Mesodermal cell (in vitro differentiated cells): ENCODE results near the gene PRMT2.
A peak's percentile ranks its signal among the peaks of the same experiment; 100 is the strongest.

Source experiments
- H3K27ac ChIP-seq: 2 replicates; pipeline ENCODE4 v1.7.0; 2013; ENCODE audit warnings: mild to moderate bottlenecking, low read depth, low read length, moderate library complexity; ENCODE audit not compliant: severe bottlenecking
- H3K36me3 ChIP-seq: 2 replicates; pipeline ENCODE4 v1.7.1; 2013; ENCODE audit warnings: mild to moderate bottlenecking, low read length, moderate library complexity; ENCODE audit not compliant: control insufficient read depth, insufficient read depth
- H3K4me1 ChIP-seq: one replicate; pipeline ENCODE4 v1.7.1; 2013; ENCODE audit warnings: mild to moderate bottlenecking, low read length; ENCODE audit not compliant: insufficient read depth, control insufficient read depth, poor library complexity, severe bottlenecking
- H3K4me3 ChIP-seq: 2 replicates; pipeline ENCODE4 v1.7.0; 2013; ENCODE audit warnings: low read length, control low read depth, mild to moderate bottlenecking; ENCODE audit not compliant: insufficient read depth, poor library complexity, severe bottlenecking; ENCODE audit errors: extremely low read depth
- H3K9me3 ChIP-seq: 2 replicates; pipeline ENCODE4 v1.7.1; 2013; ENCODE audit warnings: mild to moderate bottlenecking, low read length, moderate library complexity; ENCODE audit not compliant: control insufficient read depth
- WGBS, 2 experiments: methylation state at CpG; one replicate each; pipeline ENCODE4 v1.1.5; 2013; ENCODE audit warnings: missing lambda C conversion rate in 2 of 2; ENCODE audit not compliant: insufficient coverage in 2 of 2; 5-methylcytosine and 5-hydroxymethylcytosine counted together

The PRMT2 gene

DNA sequence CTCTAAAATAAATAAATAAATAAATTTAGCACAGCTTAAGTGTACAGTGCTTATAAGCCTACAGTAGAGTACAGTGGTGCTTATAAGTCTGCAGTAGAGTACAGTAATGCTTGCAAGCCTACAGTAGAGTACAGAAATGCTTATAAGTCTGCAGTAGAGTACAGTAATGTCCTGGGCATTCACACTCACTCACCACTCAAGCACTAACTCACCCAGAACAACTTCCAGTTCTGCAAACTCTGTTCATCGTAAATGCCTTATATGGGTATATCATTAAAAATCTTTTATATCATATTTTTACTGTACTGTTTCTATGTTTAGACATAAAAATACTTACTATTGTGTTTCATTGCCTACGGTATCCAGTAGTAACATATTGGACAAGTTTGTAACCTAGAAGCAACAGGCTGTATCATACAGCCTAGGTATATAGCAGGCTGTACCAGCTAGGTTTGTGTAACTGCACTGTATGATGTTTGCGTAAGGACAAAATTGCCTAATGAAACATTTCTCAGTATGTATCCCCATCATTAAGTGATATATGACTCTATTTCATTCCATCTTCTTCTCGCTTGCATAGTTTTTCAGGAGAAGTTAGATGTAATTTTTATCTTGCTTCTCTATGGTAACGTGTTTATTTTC, 16.6 kb upstream of the PRMT2 start:
- Histone ChIP-seq H3K9me3 (peaks cover 10% of the 10 kb centered on the region), H3K27ac (no peak overlapping the region)
- 94% methylated on average over 2 of the region's 5 CpGs; no CpG with 5 or more reads in 1 of the 2 experiments for WGBS, 2 experiments

DNA sequence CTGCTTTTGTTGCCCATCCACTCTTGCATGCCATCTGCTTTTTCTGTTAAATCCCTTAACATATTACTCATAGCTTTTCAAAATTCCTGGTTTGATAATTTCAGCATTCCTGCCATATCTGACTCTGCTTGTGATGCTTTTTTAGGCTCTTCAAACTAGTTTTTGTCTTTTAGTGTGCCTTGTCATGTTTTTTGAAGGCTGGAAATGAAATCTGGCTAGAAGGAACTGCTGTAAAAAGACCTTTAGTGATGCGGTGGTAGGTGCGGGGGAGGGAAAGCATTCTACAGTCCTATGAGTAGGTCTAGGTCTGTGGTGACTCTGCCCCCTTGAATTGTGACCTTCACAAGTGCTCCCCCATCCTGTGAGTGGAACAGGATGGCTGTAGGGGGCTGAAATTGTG, 15.6 kb upstream of the PRMT2 start:
- Histone ChIP-seq H3K4me1 (peaks cover 19% of the 10 kb centered on the region), H3K36me3 (no peaks in the 10 kb centered on the region), H3K4me3 (no peak overlapping the region), H3K9me3 (peaks cover 10% of the 10 kb centered on the region), H3K27ac (no peak overlapping the region)
- 82 to 88% methylated on average over 2 of the region's 2 CpGs for WGBS, 2 experiments

More for the DNA sequence above, 16.6 kb upstream of the PRMT2 start:
- peaks cover 19% of the 10 kb centered on the region for H3K4me1 ChIP-seq
- no peak overlapping the region for H3K4me3 ChIP-seq
- no peaks in the 10 kb centered on the region for H3K36me3 ChIP-seq

DNA sequence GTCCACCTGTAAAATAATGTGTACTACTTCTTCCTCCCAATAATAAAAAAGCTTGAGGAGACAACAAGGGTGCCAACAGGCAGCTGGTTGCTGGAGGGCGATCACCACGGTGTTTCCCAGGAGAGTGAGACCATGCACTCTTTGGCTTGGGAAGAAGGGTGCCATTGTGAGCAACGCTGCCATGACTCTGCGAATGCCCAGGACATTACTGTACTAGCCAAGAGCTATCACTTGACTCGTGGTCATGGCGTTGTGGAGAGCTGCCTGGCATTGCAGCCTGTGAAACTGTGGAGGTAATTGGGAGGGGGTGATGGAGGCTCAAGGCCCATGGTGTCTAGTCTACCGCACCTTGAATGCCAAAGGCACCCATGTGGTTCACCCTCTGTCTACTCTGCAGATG, 14.6 kb upstream of the PRMT2 start:
- H3K4me3 ChIP-seq = no peak overlapping the region
- H3K36me3 ChIP-seq = no peaks in the 10 kb centered on the region
- peaks cover 19% of the 10 kb centered on the region for H3K9me3 ChIP-seq
- 97 to 98% methylated on average over 7 of the region's 7 CpGs for WGBS, 2 experiments
- H3K27ac ChIP-seq = peak overlapping the region; percentile 96
- H3K4me1 ChIP-seq = peaks cover 19% of the 10 kb centered on the region

DNA sequence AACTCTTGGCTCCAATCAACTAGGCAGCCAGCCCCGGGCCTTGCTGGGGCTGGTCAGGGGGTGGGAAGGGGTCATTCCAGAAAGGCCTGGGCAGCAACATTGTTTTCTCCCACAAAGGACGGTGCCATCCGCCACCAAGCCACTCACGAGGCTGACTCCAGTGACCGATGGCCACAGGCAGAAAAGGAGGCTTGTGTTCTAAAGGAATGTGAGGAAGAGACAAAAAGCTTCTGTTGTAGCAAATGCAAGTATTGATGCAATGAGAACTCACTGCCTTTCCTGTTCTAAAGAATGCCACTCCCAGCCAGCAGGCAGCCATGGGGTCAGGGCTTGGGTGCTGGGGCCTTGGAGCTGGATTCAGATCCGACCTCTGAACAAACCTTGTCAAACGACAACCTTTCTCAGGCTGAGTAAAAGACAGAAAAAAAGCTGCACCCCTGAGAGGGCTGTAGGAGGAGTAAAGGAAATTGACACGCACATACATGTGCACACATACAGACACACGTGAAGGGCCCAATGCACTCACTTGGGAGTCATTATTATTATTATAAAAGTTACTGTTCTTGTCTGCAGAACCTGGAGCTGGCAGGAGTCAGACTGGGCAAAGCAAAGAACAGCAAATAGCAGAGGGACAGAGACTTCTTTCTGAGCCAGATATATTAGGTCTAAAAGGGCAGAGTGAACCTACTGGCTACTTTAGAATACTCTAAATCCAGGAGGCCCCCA, 13.9 kb upstream of the PRMT2 start:
- Histone ChIP-seq H3K27ac (peak overlapping the region; percentile 96), H3K4me1 (peaks cover 19% of the 10 kb centered on the region), H3K36me3 (no peaks in the 10 kb centered on the region), H3K9me3 (peaks cover 26% of the 10 kb centered on the region), H3K4me3 (no peak overlapping the region)
- 85 to 90% methylated on average over 4 to 6 of the region's 9 CpGs for WGBS, 2 experiments

DNA sequence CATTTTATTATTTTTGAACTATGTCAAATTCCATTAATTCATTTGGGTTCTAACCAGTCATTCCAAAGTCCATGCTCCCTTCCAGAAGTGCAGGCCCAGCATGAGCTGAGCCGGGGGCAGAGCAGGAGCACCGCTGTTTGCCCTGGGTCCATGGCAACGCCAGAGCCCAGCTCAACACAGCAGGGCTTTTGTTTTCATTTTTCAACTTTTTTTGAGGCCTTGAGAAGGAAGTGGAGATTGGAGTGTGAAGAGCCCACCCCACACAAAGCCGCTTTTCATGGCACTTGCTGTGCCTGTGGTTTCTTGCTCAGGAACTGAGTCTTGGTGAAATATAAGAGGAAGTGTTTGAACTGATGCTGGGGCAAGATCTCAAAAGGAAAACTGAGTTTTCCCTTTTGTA, 13.2 kb upstream of the PRMT2 start:
- Histone ChIP-seq H3K36me3 (no peaks in the 10 kb centered on the region), H3K4me1 (peaks cover 19% of the 10 kb centered on the region), H3K4me3 (no peak overlapping the region), H3K27ac (peak overlapping the region; percentile 96), H3K9me3 (peaks cover 27% of the 10 kb centered on the region)
- 0 to 65% methylated on average over 1 to 2 of the region's 4 CpGs for WGBS, 2 experiments

DNA sequence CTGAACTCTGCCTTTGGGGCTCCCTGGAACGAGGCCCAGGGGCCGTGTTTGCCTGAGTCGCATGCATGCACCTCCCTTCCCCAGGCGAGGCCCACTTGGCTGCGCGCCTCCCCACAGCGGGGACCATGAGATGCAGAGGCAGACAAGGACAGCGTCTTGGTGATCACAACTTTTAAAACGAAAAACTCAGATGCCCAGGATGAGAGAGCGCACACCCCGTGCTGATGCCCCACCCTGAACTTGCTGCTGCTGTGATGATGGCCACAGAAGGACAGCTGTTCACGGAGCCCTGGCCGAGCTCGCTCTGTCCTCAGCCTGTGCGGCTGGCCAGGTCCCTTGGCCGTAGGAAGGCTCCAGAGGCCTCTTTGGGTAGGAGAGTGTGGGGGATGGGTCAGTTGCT, 11.4 kb upstream of the PRMT2 start:
- Histone ChIP-seq H3K4me1 (peaks cover 19% of the 10 kb centered on the region), H3K4me3 (no peak overlapping the region), H3K9me3 (peaks cover 27% of the 10 kb centered on the region), H3K36me3 (no peaks in the 10 kb centered on the region), H3K27ac (no peak overlapping the region)
- 94 to 95% methylated on average over 16 of the region's 16 CpGs for WGBS, 2 experiments

DNA sequence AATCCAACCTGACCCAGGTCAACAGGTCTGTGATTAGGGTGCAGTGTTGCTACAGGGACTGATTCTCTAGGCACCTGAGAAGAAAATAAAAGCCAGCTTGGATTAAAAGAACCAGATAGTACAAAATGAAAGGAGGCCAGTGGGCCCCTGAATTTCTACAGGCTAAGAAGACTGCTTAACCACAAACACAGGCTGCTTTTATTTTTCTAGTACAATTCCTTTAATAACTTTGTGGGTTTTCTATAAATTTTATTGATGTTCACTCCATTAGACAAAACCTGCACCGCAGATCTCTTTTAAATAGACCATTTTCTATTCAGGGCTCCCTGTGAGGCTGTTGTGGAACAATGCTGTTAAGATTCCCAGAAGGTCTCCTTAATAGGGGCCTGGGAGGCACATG, 9.7 kb upstream of the PRMT2 start:
- Histone ChIP-seq H3K27ac (no peak overlapping the region), H3K4me3 (no peak overlapping the region), H3K36me3 (no peaks in the 10 kb centered on the region), H3K9me3 (peaks cover 21% of the 10 kb centered on the region), H3K4me1 (peaks cover 8% of the 10 kb centered on the region)
- no CpG with 5 or more reads among the region's 1 CpG for WGBS, 2 experiments

DNA sequence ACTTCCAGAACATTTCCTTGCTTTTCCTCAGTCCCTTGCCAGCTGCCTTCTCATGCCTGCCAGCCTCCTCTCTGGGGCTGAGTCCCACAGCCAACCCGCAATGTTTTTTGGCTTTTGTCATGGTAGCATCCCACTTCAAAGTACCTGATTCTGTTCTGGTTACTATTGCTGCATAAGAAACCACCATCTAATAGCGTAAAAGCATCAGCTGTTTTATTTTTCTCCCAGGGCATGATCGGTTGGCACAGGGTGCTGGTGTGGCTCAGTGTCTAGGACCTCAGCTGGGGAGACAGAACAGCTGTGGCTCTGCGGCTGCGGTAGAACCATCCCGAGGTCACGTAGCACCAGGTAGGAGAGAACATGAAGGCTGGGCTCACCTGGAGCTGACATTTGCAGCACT, 8.9 kb upstream of the PRMT2 start:
- WGBS, 2 experiments = 86 to 90% methylated on average over 6 to 7 of the region's 7 CpGs
- Histone ChIP-seq H3K4me3 (no peak overlapping the region), H3K9me3 (peaks cover 21% of the 10 kb centered on the region), H3K27ac (no peak overlapping the region), H3K4me1 (peaks cover 6% of the 10 kb centered on the region), H3K36me3 (no peaks in the 10 kb centered on the region)

DNA sequence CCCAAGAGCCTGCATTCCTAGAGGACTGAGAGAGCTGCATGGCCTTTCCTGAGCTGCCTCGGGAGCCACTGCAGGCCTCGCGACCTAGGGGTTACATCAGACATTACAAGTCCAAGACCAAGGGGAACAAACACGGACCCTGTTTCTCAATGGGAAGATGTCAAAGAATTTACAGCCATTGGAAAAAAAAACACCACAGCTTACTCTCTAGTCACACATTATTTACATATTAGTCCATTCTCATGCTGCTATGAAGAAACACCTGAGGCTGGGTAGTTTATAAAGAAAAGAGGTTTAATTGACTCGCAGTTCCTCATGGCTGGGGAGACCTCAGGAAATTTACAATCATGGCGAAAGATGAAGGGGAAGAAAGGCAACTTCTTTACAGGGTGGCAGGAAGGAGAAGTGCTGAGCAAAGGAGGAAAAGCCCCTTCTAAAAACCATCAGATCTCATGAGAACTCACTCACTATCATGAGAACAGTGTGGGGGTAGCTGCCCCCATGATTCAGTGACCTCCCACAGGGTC, 8.4 kb upstream of the PRMT2 start:
- WGBS, 2 experiments = 68 to 86% methylated on average over 4 to 6 of the region's 6 CpGs
- Histone ChIP-seq H3K27ac (no peak overlapping the region), H3K4me1 (peaks cover under 1% of the 10 kb centered on the region), H3K4me3 (no peak overlapping the region), H3K36me3 (no peaks in the 10 kb centered on the region), H3K9me3 (peaks cover 21% of the 10 kb centered on the region)

DNA sequence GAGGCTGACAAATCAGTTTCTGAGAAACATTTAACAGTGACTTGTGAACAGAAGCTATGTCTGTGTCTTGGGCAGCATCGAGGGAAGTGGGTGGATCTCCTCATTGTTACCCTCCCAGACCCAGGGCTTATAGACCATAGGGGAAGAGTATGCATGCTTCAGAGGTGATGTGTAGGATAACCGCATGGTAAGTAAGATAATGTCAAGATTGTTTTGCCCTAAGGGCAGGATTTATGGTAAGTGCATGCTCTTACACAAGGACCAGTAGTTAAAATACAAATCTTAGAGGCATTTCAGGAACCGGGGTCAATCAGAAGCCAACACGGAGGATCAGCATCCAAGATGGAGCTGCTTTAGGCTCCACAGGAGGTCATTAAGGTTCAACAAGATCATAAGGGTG, 7.7 kb upstream of the PRMT2 start:
- Histone ChIP-seq H3K36me3 (no peaks in the 10 kb centered on the region), H3K27ac (no peak overlapping the region), H3K4me1 (no peaks in the 10 kb centered on the region), H3K4me3 (no peak overlapping the region), H3K9me3 (peaks cover 21% of the 10 kb centered on the region)
- WGBS, 2 experiments = 67 to 97% methylated on average over 3 to 4 of the region's 4 CpGs

DNA sequence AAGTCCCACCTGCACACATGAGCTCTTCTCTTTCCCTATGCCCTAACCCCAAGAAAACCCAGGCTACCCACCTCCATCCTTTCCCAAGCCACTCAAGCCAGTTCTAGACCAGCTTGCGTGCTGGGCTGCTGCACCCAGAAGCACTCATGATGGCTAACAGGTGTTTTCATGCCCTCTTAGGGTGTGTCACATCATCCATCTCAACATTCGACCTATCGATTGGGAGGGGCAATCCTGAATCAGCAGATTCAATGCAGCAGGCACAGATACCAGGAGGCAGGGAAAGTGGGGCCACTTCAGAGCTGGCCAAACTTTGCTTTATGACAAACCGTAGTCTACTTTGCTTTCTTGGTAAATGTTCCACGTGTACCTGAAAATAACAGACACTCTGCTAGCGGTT, 6.6 kb upstream of the PRMT2 start:
- Histone ChIP-seq H3K4me1 (no peaks in the 10 kb centered on the region), H3K36me3 (no peaks in the 10 kb centered on the region), H3K27ac (no peak overlapping the region), H3K9me3 (peaks cover 21% of the 10 kb centered on the region), H3K4me3 (no peak overlapping the region)
- 86 to 95% methylated on average over 6 of the region's 6 CpGs for WGBS, 2 experiments
